Neuron (in vitro differentiated cells): Measurements from ENCODE around the gene KLF1.

ENCODE experiments used
- H2AFZ ChIP-seq: one replicate; pipeline ENCODE4 v1.6.1; 2013; ENCODE audit warnings: low read depth, mild to moderate bottlenecking, inconsistent platforms, low read length, moderate library complexity
- H3K27me3 ChIP-seq: one replicate; pipeline ENCODE4 v1.6.1; 2013; ENCODE audit warnings: low read length; ENCODE audit not compliant: insufficient read depth
- H3K36me3 ChIP-seq: one replicate; pipeline ENCODE4 v1.6.1; 2013; ENCODE audit warnings: low read length; ENCODE audit not compliant: insufficient read depth
- H3K4me1 ChIP-seq: one replicate; pipeline ENCODE4 v1.6.1; 2013; ENCODE audit warnings: low read length; ENCODE audit not compliant: insufficient read depth
- H3K4me3 ChIP-seq: 2 replicates; pipeline ENCODE4 v1.5.1; 2013; ENCODE audit warnings: mild to moderate bottlenecking, low read length, moderate library complexity
- H3K9me3 ChIP-seq: one replicate; pipeline ENCODE4 v1.6.1; 2013; ENCODE audit warnings: low read length

The KLF1 gene

DNA sequence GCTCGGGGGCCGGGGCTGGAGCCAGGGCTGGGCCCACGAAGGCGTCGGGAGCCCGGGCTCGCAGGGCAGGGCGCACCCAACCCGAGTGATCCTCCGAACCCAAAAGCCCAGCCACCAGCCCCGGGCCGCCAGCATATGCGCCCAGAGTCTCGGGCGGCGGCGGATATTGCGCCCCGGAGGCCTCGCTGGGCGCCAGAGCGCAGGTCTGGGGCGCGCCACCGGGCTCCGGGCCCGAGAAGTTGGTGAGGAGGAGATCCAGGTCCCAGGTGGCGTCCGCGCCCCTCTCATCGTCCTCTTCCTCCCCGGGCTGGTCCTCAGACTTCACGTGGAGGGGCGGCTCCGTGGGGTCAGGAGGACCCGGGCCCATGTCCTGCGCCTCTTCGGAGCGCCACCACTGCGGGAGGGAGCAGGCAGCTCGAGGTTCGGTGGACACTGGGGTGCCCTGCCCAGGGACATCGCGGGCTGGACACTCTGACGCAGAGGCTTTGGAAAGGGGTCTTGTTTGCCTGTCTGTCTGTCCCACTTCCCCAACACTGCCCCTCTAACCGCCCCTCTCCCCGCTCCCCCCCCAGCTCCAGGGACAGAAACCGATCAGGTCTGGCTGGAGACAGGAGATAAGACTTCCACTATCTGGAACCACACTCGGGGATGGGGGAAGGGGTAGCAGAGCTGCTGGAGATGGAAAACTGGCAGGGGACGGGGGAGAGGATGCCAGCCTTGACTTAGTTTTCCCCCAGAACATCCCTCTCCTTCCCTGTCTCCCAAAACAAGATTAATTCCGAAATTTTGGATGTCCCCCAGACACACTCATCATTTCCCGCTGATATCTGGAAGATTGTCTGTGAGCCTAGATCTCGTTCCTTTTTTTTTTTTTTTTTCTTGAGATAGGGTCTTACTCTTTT is 1.0 kb downstream of the KLF1 start:
- Histone ChIP-seq H2AFZ (no peak overlapping the region), H3K4me1 (no peaks in the 10 kb centered on the region), H3K4me3 (no peak overlapping the region), H3K27me3 (peaks cover 45% of the 10 kb centered on the region), H3K9me3 (peaks cover 19% of the 10 kb centered on the region), H3K36me3 (no peaks in the 10 kb centered on the region)

GRCh38 chr19:12884926-12885748 is 1.9 kb downstream of the KLF1 start:
- Histone ChIP-seq H3K4me3 (no peak overlapping the region), H2AFZ (no peak overlapping the region), H3K27me3 (peaks cover 45% of the 10 kb centered on the region), H3K36me3 (no peaks in the 10 kb centered on the region), H3K4me1 (peaks cover 3% of the 10 kb centered on the region), H3K9me3 (peaks cover 19% of the 10 kb centered on the region)

GRCh38 chr19:12884627-12884925 is 2.4 kb downstream of the KLF1 start:
- Histone ChIP-seq H2AFZ (no peak overlapping the region), H3K4me3 (no peak overlapping the region), H3K9me3 (peaks cover 19% of the 10 kb centered on the region), H3K4me1 (peaks cover 3% of the 10 kb centered on the region), H3K36me3 (no peaks in the 10 kb centered on the region), H3K27me3 (peaks cover 45% of the 10 kb centered on the region)

GRCh38 chr19:12884202-12884601 is 2.8 kb downstream of the KLF1 start:
- H3K4me1 ChIP-seq, result peaks cover 3% of the 10 kb centered on the region
- no peaks in the 10 kb centered on the region for H3K36me3 ChIP-seq
- H2AFZ ChIP-seq, result no peak overlapping the region
- H3K27me3 ChIP-seq, result peaks cover 45% of the 10 kb centered on the region
- H3K4me3 ChIP-seq, result no peak overlapping the region
- H3K9me3 ChIP-seq, result peaks cover 19% of the 10 kb centered on the region

DNA sequence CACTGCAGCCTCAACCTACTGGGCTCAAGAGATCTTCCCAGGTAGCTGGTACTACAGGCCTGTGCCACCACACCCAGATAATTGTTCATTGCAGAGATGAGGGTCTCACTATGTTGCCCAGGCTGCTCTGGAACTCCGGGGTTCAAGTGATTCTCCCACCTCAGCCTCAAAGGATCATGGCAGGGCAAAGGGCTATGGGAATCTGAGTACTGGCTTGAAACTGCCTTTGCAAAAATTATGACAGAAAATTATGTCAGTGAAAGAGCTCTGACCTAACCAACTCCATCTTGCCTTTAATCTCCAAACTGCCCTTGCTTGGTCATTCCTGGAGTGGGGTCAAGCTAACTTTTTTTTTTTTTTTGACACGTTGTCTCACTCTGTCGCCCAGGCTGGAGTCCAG is 4.4 kb downstream of the KLF1 start:
- Histone ChIP-seq H3K36me3 (no peaks in the 10 kb centered on the region), H2AFZ (no peak overlapping the region), H3K9me3 (peaks cover 19% of the 10 kb centered on the region), H3K4me1 (peaks cover 3% of the 10 kb centered on the region), H3K4me3 (no peak overlapping the region), H3K27me3 (peaks cover 37% of the 10 kb centered on the region)

DNA sequence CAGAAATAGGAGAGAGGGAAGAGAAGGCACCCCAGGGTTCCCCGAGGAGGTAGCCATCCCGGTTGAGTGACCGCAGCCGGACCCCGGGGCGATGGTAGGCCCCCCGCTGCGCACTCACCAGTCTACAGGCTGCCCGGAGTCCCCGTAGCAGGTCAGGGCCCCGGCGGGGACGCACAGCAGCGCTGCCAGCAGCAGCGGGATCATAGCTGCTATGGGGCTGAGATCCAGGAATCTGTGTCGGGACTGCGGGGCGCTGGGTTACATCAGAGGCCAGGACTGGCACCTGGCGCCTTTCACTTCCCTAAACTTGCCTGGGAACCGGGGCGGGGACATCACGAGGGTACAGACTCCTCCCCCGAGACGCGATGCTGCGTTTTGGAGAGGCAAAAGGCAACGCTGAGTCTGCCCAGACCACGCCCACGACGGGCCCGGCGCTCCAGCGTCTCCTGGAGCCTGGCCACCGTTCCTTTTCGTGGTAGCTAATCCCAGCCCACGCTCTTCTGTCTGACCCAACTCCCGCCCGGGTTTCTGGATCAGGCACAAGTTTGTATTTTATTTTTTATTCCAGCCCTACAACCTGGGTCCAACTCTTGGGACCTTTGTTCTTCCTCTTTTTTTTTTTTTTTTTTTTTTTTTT is 5.7 kb downstream of the KLF1 start, which contains the start of gene DNASE2:
Gene DNASE2 (minus strand): TSS at position 278 of the 637 bp plus-strand sequence. CDS start 74 bp downstream, at position 204.
- Histone ChIP-seq H2AFZ (peak within 1 kb of the TSS; percentile 78), H3K9me3 (peaks cover 19% of the 10 kb centered on the region), H3K4me1 (peaks cover 3% of the 10 kb centered on the region), H3K4me3 (peak within 1 kb of the TSS; percentile 52), H3K36me3 (no peaks in the 10 kb centered on the region), H3K27me3 (peaks cover 25% of the 10 kb centered on the region)

DNA sequence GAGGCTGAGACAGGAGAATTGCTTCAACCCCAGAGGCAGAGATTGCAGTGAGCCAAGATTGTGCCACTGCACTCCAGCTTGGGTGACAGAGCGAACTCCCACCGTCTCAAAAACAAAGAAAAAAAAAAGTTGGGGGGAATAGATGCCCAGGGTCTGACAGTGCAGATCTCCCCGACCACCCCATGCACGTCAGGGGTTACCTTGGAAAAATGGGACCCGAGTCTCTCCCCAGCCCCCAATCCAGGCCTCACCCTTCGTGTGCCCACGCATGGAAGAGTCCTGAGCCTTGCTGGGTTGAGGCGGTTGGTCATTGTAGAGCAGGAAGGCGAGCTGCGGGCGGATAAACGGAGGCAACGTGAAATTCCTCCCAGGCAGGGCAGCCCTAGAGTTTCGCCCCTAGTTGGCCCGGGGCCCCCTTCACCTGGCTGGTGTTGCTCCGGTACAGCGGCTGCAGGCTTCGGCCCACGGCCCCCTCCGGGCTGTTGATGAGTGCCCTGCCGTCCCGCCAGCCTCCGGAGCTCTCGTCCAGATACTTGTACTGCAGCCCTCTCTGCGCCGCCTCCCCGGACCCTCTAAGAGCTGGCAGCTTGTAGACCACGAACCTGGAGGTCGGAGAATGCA is 6.3 kb downstream of the KLF1 start:
- Histone ChIP-seq H3K36me3 (no peaks in the 10 kb centered on the region), H2AFZ (peak overlapping the region; percentile 78), H3K4me3 (peak overlapping the region; percentile 52), H3K4me1 (peaks cover 3% of the 10 kb centered on the region), H3K9me3 (peaks cover 19% of the 10 kb centered on the region), H3K27me3 (peaks cover 19% of the 10 kb centered on the region)

GRCh38 chr19:12875086-12875485 is 11.9 kb downstream of the KLF1 start:
- no peak overlapping the region for H2AFZ ChIP-seq
- H3K4me3 ChIP-seq, result no peak overlapping the region
- H3K27me3 ChIP-seq, result no peaks in the 10 kb centered on the region
- no peaks in the 10 kb centered on the region for H3K4me1 ChIP-seq
- peaks cover 11% of the 10 kb centered on the region for H3K9me3 ChIP-seq
- H3K36me3 ChIP-seq, result peaks cover 24% of the 10 kb centered on the region

GRCh38 chr19:12873891-12874745 is 12.9 kb downstream of the KLF1 start:
- H3K4me1 ChIP-seq, result no peaks in the 10 kb centered on the region
- H2AFZ ChIP-seq, result no peak overlapping the region
- peaks cover 11% of the 10 kb centered on the region for H3K9me3 ChIP-seq
- peaks cover 27% of the 10 kb centered on the region for H3K36me3 ChIP-seq
- no peaks in the 10 kb centered on the region for H3K27me3 ChIP-seq
- H3K4me3 ChIP-seq, result no peak overlapping the region

- Histone ChIP-seq H3K4me1 (no peaks in the 10 kb centered on the region), H3K36me3 (peaks cover 36% of the 10 kb centered on the region), H2AFZ (no peak overlapping the region), H3K9me3 (peaks cover 11% of the 10 kb centered on the region), H3K27me3 (no peaks in the 10 kb centered on the region), H3K4me3 (no peak overlapping the region)
Observed at GRCh38 chr19:12872941-12873890, 13.8 kb downstream of the KLF1 start.

DNA sequence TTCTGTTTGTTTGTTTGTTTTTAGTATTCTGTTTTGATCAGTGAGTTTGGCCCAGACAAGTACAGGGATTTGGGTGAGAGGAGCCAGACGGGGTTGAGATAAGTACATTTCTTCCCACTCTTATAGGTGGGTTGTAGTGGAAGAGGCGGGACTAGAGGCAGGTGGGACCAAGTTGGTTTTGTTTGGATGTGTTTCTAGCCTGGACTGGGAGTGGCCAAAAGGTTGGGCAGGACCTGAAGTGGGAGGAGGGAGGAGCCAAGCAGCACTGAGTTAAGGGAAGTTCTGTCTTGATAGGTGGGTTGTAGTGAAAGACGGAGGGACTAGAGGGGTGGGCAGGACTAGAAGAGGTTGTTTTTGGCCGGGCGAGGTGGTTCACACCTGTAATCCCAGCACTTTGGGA is 14.7 kb downstream of the KLF1 start:
- H3K36me3 ChIP-seq, result peaks cover 36% of the 10 kb centered on the region
- no peaks in the 10 kb centered on the region for H3K27me3 ChIP-seq
- H3K9me3 ChIP-seq, result peaks cover 11% of the 10 kb centered on the region
- H2AFZ ChIP-seq, result no peak overlapping the region
- H3K4me3 ChIP-seq, result no peak overlapping the region
- no peaks in the 10 kb centered on the region for H3K4me1 ChIP-seq
